ENCODE results near the gene DENND2A. TPM values are rescaled to one million over a fixed set of nuclear protein-coding genes. Genes with fewer than 3 reads are reported as not detected.
"Not testable (repeated sequence)": the region's sequence is repeated elsewhere in the genome, so short reads cannot be mapped to it uniquely, and the experiment has no call there.

The DENND2A gene
- total RNA-seq, 1 donor from 2014 or later, result 0.58 TPM

DNA sequence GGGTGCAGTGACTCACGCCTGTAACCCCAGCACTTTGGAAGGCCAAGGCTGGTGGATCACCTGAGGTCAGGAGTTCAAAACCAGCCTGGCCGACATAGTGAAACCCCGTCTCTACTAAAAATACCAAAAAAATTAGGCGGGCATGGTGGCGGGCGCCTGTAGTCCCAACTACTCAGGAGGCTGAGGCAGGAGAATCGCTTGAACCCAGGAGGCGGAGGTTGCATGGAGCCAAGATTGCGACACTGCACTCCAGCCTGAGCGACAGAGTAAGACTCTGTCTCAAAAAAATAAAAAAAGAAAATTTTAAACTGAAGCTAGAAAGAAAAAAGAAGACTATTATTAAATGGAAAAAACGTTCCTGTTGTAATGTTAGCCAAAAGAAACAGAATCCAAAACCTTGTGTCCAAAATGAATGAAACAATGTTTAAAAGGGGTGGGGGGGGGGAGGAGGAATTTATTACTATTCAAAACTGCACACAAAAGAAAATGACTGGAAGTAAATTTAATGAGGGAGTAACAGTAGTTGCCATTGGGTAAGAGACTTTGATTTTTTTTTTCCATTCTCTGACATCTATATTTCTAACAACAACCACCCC is 20.6 kb downstream of the DENND2A start:
- DNase-seq (ENCODE audit: extremely low read depth, low read depth, low spot score), result not testable (repeated sequence)

GRCh38 chr7:140619176-140619575 is 21.4 kb downstream of the DENND2A start:
- DNase-seq (ENCODE audit: extremely low read depth, low read depth, low spot score), result no peak

- no peak for DNase-seq (ENCODE audit: extremely low read depth, low read depth, low spot score)
These were observed 22.3 kb downstream of the DENND2A start for GRCh38 chr7:140618306-140618705.

DNA sequence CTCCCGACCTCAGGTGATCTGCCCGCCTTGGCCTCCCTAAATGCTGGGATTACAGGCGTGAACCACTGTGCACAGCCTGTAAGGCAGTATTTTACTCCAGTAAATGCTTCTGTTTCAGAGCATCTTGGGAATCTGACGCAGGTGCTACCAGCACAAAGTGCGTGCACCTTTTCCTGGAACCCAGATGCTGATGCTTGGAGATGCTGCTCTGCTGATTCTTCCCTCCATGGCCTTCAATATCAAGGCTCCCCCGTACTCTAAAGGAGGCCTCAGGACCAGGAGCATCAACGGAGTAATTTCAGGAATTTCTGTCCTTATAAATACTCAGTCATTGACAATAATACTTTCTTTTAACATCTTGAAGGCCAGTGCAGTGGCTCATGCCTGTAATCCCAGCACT is 23.5 kb downstream of the DENND2A start:
- no peak for DNase-seq (ENCODE audit: extremely low read depth, low read depth, low spot score)

DNA sequence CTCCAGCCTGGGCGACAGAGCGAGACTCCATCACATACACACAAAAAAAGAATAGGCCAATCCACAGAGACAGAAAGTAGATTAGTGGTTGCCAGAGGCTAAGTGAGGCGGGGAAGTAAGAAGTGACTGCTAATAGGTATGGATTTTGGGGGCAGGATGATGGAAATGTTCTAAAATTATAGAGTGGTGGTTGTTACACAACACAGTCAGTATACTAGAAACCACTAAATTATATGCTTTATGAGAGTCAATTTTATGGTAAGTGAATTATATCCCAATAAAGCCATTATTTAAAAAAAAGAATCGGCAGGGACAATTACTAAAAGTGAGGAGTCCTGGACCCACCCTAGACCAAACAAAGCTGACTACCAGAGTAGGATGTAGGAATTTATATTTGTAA is 24.3 kb downstream of the DENND2A start:
- no peak for DNase-seq (ENCODE audit: extremely low read depth, low read depth, low spot score)

DNA sequence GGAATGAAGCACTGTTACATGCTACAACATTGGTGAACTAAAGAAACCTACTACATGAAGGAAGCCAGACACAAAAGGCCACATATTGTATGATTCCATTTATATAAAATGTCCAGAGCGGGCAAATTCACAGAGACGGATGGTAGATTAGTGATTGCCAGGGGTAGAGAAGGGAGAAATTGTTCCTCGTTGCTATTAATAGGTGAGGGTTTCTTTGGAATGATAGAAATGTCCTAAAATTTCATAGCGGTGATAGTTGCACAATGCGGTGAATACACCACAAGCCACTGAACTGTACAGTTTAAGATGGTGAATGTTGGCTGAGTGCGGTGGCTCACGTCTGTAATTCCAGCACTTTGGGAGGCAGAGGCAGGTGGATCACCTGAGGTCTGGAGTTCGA is 29.0 kb downstream of the DENND2A start:
- no peak for DNase-seq (ENCODE audit: extremely low read depth, low read depth, low spot score)

- DNase-seq (ENCODE audit: extremely low read depth, low read depth, low spot score), result no peak
These were observed 30.1 kb downstream of the DENND2A start for GRCh38 chr7:140610204-140611165.

DNA sequence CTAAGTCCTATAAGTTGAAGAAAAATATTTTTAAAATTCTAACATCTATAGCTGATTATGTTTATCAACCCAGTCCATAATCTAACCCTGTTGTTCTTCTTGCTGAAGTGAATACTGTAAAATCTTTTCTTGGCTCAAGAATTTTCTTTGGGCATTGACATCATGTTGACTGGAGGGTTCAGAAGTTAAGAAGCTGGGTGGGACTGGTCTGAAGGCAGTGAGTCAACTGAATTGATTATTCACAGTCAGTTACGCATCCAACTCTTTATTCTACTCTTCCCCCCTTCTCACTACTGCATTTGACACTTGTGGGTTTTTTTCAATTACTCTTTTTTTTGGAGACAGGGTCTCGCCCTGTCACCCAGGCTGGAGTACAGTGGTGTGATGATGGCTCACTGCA is 31.0 kb downstream of the DENND2A start:
- no peak for DNase-seq (ENCODE audit: extremely low read depth, low read depth, low spot score)

DNA sequence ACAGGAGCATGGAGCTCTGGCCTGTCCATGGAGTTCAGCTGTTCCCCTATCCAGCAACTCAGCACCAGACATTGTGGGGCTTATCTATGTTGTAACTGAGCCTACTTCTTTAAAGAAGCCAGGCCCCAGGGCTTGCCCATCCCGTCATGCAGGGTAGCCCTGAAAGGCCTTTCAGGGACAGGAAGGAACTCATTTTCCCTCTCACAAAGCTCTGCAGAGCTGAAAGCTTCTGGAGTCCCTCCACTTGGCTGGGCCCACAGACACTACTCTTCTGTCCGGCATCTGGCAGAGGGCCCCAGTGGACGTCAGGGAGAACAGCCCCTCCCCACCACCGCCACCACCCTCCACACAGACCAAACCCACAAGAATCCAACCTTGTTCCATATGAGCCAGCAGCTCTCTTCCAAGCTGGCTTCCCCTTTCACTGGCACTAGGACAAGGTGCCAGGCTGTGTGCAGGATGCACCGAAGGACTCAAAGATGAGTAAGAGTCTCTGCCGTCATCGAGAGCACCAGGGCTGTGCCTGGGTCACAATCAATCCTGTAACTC is 33.1 kb downstream of the DENND2A start:
- DNase-seq (ENCODE audit: extremely low read depth, low read depth, low spot score), result no peak

GRCh38 chr7:140605337-140605736 is 35.3 kb downstream of the DENND2A start:
- DNase-seq (ENCODE audit: extremely low read depth, low read depth, low spot score), result no peak

DNA sequence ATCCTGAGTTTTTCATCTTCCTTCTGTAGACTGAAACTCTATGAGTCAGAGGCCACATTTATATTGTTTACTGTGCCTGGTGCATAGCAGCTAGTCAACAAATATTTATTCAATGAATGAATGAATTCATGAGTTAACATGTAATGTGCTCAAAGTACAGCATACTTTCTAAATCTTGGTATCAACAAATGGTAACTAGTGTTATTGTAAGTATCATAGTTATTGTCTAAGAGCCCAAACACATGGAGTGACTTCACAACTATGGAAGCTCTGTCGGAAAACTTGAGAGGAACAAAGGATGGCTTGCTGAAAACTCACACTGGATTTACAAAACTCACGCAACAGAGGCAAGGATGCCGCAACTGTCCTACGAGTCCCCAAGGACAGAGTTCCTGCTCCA is 35.9 kb downstream of the DENND2A start:
- DNase-seq (ENCODE audit: extremely low read depth, low read depth, low spot score), result no peak

DNA sequence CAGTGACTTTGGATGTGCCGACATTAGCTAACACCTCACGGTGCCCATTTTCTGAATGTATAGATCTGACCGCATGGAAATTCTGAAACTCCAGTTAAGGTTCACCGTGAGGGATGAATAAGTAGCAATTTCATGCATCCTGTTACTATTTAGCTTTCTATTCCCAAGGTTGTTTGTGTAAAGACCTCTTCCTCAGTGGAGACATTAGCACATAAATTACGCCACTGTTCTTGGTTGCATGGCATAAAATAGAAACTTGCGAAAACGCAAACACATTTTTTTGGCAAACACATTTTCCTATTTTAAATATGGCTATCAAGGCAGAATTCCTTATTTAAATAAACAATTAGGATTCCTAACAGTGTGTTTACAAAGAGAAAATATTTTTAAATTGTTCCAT is 36.5 kb downstream of the DENND2A start:
- no peak for DNase-seq (ENCODE audit: extremely low read depth, low read depth, low spot score)

DNA sequence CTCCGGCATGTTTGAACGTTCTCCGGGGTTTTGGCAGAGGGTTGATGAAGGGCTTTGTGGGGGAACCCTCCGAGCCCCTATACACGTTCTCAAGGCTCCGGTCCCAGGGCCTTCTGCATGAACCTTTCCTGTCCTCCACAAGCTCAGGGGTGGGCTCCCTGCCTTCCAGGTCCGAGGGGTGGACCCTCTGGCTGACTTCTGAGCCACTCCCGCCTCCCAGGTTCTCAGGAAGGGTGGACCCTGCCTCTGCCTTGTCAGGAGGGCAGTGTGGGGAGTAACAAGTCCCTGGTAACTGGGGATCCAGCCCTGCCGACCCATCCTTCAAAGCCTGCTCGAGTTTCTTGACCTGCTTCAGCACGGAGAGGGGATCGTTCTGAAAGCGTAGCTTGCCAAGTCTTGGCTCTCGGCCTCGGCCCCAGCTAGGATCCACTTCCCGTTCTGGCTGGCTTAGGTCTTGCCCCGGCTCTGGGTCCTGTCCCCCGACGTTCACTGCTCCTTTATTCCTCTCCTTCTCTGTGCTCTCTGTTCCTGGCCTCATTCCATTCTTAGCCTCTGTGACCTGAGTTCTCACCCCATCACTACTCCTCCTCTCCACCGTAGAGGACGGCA is 38.9 kb downstream of the DENND2A start:
- no peak for DNase-seq (ENCODE audit: extremely low read depth, low read depth, low spot score)

- no peak for DNase-seq (ENCODE audit: extremely low read depth, low read depth, low spot score)
These were observed 40.3 kb downstream of the DENND2A start for GRCh38 chr7:140600341-140600740.

DNA sequence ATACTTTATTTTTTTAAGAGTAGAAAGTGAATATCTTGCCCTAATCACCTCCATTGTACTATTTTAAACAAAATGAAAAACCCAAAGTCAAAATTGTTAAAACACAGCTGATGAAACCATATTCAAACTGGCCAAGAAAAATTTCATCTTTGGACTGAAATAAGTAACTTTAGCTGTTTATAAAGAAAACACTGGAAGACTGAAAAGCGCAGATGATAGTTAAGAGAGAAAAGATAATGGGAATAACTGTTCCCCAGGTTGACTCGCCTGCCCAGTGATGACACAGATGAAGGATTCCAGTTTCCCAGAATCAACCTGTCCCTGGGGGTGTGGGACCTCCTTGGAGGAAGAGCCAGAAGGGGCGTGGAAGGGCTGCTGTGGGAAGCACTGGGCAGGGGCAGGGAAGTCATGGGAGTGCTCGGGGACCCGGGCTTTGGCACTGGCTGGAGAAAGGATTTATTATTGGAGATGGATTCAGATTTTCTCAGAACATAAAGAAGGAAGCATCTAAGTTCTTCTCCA is 43.1 kb downstream of the DENND2A start:
- DNase-seq (ENCODE audit: extremely low read depth, low read depth, low spot score), result no peak

- DNase-seq (ENCODE audit: extremely low read depth, low read depth, low spot score), result no peak
These were observed 43.8 kb downstream of the DENND2A start for GRCh38 chr7:140596519-140597427.

DNA sequence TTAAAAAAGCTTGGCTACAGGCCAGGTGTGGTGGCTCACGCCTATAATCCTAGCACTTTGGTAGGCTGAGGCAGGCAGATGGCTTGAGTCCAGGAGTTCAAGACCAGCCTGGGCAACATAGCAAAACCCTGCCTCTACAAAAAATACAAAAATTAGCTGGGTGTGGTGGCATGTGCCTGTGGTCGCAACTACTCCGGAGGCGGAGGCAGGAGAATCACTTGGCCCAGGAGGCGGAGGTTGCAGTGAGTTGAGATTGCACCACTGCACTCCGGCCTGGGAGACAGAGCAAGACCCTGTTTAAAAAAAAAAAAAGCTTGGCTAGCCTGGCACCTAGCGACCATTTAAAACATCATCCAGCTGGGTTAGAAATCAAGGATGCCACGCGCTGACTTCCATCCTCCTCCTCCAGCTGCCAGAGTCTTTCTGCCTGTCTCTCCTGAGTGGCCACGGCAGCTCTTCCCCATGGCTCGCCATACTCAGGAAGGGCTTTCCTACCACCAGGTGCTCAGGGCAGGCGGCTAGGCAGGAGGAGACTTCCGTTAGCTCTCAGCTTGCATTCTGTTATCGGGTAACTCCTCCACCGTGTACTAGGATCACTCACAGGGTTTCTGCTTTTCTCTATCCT is 45.0 kb downstream of the DENND2A start:
- no peak for DNase-seq (ENCODE audit: extremely low read depth, low read depth, low spot score)

DNA sequence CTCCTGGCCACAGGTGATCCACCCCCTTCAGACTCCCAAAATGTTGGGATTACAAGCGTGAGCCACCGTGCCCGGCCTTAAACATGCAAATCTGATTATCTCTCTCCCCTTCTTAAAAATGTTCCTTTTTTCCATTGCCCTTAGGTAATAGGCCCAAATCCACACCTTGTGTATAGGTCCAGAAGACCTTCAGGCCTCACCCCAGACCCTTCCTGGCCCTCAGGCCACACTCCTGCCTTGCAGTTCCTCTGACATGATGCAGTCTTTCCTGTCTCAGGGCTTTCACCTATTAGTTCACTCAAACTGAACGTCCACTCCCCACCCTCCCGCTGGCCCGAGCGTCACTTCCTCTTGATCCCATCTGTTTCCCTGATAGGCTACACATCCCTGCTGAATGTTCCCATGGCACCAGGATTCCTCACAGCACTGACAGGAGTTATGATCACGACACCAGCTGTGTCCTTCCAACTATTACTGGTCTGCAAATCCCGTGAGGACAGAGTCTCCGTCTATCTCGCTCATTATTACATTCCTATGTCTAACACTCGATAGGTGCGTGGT is 46.4 kb downstream of the DENND2A start:
- no peak for DNase-seq (ENCODE audit: extremely low read depth, low read depth, low spot score)

GRCh38 chr7:140593672-140593982 is 47.0 kb downstream of the DENND2A start:
- DNase-seq (ENCODE audit: extremely low read depth, low read depth, low spot score), result no peak
